Tibial nerve (tissue), 4 donors: ENCODE results near the gene MAGI2. TPM values are rescaled to one million over a fixed set of nuclear protein-coding genes. Genes with fewer than 3 reads are reported as not detected.

ENCODE experiments used
- DNase-seq, 2 donors: peaks; one replicate each; pipeline ENCODE4 v3.0.0-alpha.2; 2019; ENCODE audit warnings: low spot score in 2 of 2
- H3K27ac ChIP-seq, 4 donors: fragments of 200-600 bp; sonication (generic) in 3 of 4; one replicate each; pipeline ENCODE4 v1.5.1; 2017 to 2019; ENCODE audit warnings: mild to moderate bottlenecking in 1 of 4
- H3K27me3 ChIP-seq, 2 donors: fragments of 200-600 bp; sonication (generic) in 1 of 2; one replicate each; pipeline versions ENCODE4 v1.5.1 to v1.6.0; 2017 to 2019
- H3K36me3 ChIP-seq, 3 donors: fragments of 200-600 bp; sonication (generic); one replicate each; pipeline ENCODE4 v1.5.1; 2018 to 2019
- H3K4me1 ChIP-seq, 4 donors: fragments of 200-600 bp; sonication (generic) in 3 of 4; one replicate each; pipeline ENCODE4 v1.5.1; 2017 to 2019
- H3K4me3 ChIP-seq, 4 donors: fragments of 200-600 bp; sonication (generic) in 3 of 4; one replicate each; pipeline ENCODE4 v1.5.1; 2017 to 2019; ENCODE audit warnings: mild to moderate bottlenecking in 1 of 4, moderate library complexity in 1 of 4
- H3K9me3 ChIP-seq, 4 donors: fragments of 200-600 bp; sonication (generic) in 3 of 4; one replicate each; pipeline ENCODE4 v1.5.1; 2017 to 2019
- CTCF ChIP-seq, 5 experiments: fragments of 200-600 bp in 3 of 5; fragments of 450-650 bp in 2 of 5; sonication (generic) in 3 of 5; IDR thresholded peaks; one replicate each; pipeline ENCODE4 v1.5.1; 2016 to 2019; ENCODE audit warnings: antibody characterized with exemption in 5 of 5, mild to moderate bottlenecking in 3 of 5, moderate library complexity in 2 of 5
- EP300 ChIP-seq, 2 donors: sonication (generic); formaldehyde crosslinking; IDR thresholded peaks; one replicate each; pipeline ENCODE4 v1.6.1; 2017; ENCODE audit warnings: antibody characterized with exemption in 2 of 2, mild to moderate bottlenecking in 1 of 2
- POLR2A ChIP-seq, 2 donors: fragments of 450-650 bp; IDR thresholded peaks; one replicate each; pipeline ENCODE4 v1.6.1; 2017; ENCODE audit warnings: antibody characterized with exemption in 2 of 2, mild to moderate bottlenecking in 2 of 2, moderate library complexity in 2 of 2
- WGBS, 2 donors: methylation state at CpG; one replicate each; pipeline ENCODE4 v1.1.5; 2018; 5-methylcytosine and 5-hydroxymethylcytosine counted together
- total RNA-seq, 4 donors: library from RNA; depleted of rRNA; stranded (reverse); fragments of >200 nt; gene quantifications; one replicate each; pipeline ENCODE4 v1.1.0, GENCODE V29; 2016

The MAGI2 gene
- total RNA-seq, 4 donors from 2014 or later: 33.6 to 58.2 (median 55.6) TPM

DNA sequence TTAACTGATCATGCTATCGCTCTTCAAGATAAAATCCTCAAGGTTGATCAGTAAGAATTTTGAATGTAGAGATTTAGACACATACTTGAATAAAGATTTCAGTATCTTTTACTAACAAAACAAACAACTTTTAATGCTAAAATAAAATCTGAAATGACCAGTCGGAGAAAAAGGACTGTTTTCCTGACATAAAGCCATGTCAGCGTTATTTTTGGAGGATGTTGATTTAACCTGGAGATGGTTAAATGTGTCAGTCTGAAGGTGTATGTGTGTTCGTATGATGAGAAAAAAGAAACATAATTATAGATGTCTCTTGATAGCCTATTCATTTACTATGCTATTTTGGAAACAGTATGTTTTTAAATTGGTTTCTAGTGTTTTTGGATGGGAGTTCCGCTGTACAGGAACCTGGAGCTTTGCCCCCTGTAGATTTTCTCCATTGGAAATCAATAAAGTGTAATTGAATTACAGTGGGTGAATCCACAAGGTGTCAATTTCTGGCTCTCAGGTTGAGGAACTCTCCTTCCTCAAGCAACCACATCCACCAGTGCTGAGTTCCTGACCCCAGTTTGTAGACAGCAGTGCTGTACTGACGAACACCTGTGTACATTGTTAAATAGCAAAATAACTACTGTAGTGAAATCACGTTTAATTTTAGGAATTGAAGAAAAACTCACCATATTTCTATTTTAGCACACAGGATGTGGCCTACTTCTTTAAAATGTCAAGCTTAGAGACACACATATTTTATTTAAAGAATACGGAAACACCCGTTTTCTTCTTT lies 670.1 kb downstream of the MAGI2 start:
- H3K9me3 ChIP-seq: no peaks in the 10 kb centered on the region
- no peaks in the 10 kb centered on the region for H3K36me3 ChIP-seq
- H3K27ac ChIP-seq: no peak overlapping the region
- no peak overlapping the region for H3K4me3 ChIP-seq
- TF ChIP-seq POLR2A (IDR thresholded peaks at IDR 0.05) (no peak), EP300 (IDR thresholded peaks at IDR 0.05) (no peak), CTCF (IDR thresholded peaks at IDR 0.05) (no peak)
- H3K4me1 ChIP-seq: no peaks in the 10 kb centered on the region
- DNase-seq: no peak
- 84% methylated on average over 9 of the region's 9 CpGs for WGBS, 2 donors
- H3K27me3 ChIP-seq: no peaks in the 10 kb centered on the region

DNA sequence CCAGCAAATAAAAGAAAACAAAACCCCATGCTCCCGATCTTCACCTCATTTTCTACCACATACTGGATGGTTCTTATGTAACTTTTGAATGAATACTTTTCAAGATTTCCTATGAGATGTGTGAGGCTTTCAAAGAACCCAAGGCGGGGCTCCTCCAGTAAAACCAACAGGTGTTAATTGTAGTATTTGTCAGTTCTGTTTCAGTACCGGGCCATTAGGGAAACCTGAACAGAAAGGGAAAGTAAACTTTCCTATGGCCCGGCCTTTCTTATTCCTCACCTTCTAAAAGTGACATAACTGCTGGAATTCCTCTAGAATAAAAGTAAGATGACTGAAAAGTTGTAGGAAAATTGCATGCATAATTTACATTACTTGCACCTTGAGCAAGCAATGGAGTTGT lies 672.9 kb downstream of the MAGI2 start:
- Histone ChIP-seq H3K27ac (no peak overlapping the region), H3K9me3 (no peaks in the 10 kb centered on the region), H3K4me3 (no peak overlapping the region), H3K4me1 (no peaks in the 10 kb centered on the region), H3K27me3 (no peaks in the 10 kb centered on the region), H3K36me3 (no peaks in the 10 kb centered on the region)
- TF ChIP-seq CTCF (IDR thresholded peaks at IDR 0.05): no peak
- TF ChIP-seq POLR2A (IDR thresholded peaks at IDR 0.05): no peak
- no peak for TF ChIP-seq EP300 (IDR thresholded peaks at IDR 0.05)
- no peak for DNase-seq
- WGBS, 2 donors: 78 to 85% methylated on average over 4 of the region's 4 CpGs

GRCh38 chr7:78779788-78780187 lies 673.7 kb downstream of the MAGI2 start:
- Histone ChIP-seq H3K27ac (no peak overlapping the region), H3K4me3 (no peak overlapping the region), H3K27me3 (no peaks in the 10 kb centered on the region), H3K4me1 (no peaks in the 10 kb centered on the region), H3K36me3 (no peaks in the 10 kb centered on the region), H3K9me3 (no peaks in the 10 kb centered on the region)
- WGBS, 2 donors: 91 to 94% methylated on average over 2 of the region's 2 CpGs
- TF ChIP-seq CTCF (IDR thresholded peaks at IDR 0.05): no peak
- no peak for DNase-seq

- H3K36me3 ChIP-seq: no peaks in the 10 kb centered on the region
- no peak for TF ChIP-seq POLR2A (IDR thresholded peaks at IDR 0.05)
- no peak for TF ChIP-seq CTCF (IDR thresholded peaks at IDR 0.05)
- TF ChIP-seq EP300 (IDR thresholded peaks at IDR 0.05): no peak
- WGBS, 2 donors: 61 to 70% methylated on average over 2 of the region's 2 CpGs
- no peaks in the 10 kb centered on the region for H3K9me3 ChIP-seq
- no peak for DNase-seq
- no peak overlapping the region for H3K4me3 ChIP-seq
- no peaks in the 10 kb centered on the region for H3K4me1 ChIP-seq
- no peaks in the 10 kb centered on the region for H3K27me3 ChIP-seq
- no peak overlapping the region for H3K27ac ChIP-seq
Measured at GRCh38 chr7:78777829-78778228, 675.6 kb downstream of the MAGI2 start.

GRCh38 chr7:78770422-78771410 lies 682.8 kb downstream of the MAGI2 start:
- 8 to 12% methylated on average over 16 of the region's 16 CpGs for WGBS, 2 donors
- H3K27me3 ChIP-seq: no peaks in the 10 kb centered on the region
- TF ChIP-seq POLR2A (IDR thresholded peaks at IDR 0.05) (no peak), CTCF (IDR thresholded peaks at IDR 0.05) (no peak), EP300 (IDR thresholded peaks at IDR 0.05) (no peak)

More at GRCh38 chr7:78770422-78771410, 682.8 kb downstream of the MAGI2 start:
- Histone ChIP-seq H3K9me3 (no peaks in the 10 kb centered on the region), H3K27ac (peak overlapping the region in 1 of 4 donors; percentile 36), H3K4me1 (peaks cover 0 to 25% (median 2%) of the 10 kb centered on the region in 4 donors), H3K36me3 (no peaks in the 10 kb centered on the region), H3K4me3 (peak overlapping the region in 3 of 4 donors; percentile 17 to 47 (median 34))
- DNase-seq: no peak
